ENCODE data around the gene ZNF774. TPM values are rescaled to one million over a fixed set of nuclear protein-coding genes. Genes with fewer than 3 reads are reported as not detected.
"Not testable (repeated sequence)": the region's sequence is repeated elsewhere in the genome, so short reads cannot be mapped to it uniquely, and the experiment has no call there.

Gene ZNF774
- total RNA-seq, 2 experiments from 2014 or later = 0.83 to 1.0 TPM

DNA sequence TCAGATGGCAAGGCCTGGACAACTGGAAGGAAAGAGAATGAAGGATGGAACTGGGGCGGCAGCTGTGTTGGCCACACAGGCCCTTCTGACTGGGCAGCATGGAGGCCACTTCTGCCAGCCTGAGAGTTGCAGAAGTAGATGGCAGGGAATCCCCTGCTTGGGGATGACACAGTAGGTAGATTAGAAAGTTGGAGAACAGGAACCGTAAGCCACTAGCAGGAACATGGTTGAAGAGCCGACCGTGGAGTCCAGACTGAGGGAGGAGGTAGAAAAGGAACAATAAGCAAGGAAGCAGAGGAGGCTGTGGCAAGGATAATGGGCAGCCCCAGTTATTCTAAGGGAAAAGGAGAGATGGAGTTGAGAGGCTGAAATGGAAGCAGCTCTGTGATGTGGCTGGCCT is 26.4 kb upstream of the ZNF774 start:
- no peak for DNase-seq
- H3K4me3 Mint-ChIP-seq = no peak overlapping the region
- peaks cover 2% of the 10 kb centered on the region for H3K4me1 Mint-ChIP-seq
- no peaks in the 10 kb centered on the region for H3K36me3 Mint-ChIP-seq (ENCODE audit: low read depth)
- H3K27me3 Mint-ChIP-seq = peaks cover 2% of the 10 kb centered on the region
- CTCF ChIA-PET = interaction anchor here (1.4 to 2.9 kb wide), 2 partner anchors 24 to 156 kb away, joined by 4 to 19 read pairs; no protein-coding TSS in a partner anchor
- no peak overlapping the region for H3K27ac Mint-ChIP-seq
- no peaks in the 10 kb centered on the region for H3K9me3 Mint-ChIP-seq
- POLR2A ChIA-PET = no interaction called here

DNA sequence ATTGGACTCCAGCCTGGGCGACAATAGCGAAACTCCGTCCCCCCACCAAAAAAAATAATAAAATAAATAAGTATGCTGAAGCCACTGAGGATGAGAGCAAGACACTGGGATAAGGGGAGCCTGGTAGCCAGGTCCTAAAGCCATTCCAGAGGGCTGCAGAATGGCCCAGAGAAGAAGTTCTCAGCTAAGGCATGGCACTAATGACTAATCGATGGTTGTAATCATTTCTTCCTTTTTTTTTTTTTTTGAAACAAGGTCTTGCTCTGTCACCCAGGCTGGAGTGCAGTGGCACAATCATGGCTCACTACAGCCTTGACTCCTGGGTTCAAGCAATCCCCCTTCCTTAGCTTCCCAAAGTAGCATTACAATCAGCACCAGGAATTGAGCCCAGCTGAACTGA is 25.6 kb upstream of the ZNF774 start:
- Mint-ChIP-seq H3K4me1 (peaks cover 2% of the 10 kb centered on the region), H3K9me3 (no peaks in the 10 kb centered on the region), H3K36me3 (ENCODE audit: low read depth) (no peaks in the 10 kb centered on the region), H3K4me3 (no peak overlapping the region), H3K27ac (no peak overlapping the region), H3K27me3 (peaks cover 2% of the 10 kb centered on the region)
- POLR2A ChIA-PET = no interaction called here
- CTCF ChIA-PET = interaction anchor here (0.9 to 1.4 kb wide), 2 partner anchors 25 to 293 kb away, joined by 3 to 4 read pairs; no protein-coding TSS in a partner anchor
- no peak for DNase-seq

DNA sequence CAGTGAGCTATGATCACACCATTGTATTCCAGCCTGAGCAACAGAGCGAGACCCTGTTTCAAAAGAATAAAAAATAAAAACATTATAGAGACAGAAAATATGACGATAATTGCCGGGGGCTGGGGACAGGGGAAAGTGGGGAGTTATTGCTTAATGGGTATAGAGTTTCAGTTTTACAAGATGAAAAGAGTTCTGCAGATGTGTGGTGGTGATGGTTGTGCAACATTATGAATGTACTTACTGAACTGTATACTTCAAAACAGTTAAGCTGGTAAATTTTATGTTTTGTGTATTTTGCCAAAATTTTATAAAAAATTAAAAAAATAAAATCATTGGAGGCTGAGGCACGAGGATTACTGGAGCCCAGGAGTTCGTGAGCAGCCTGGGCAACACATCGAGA is 24.8 kb upstream of the ZNF774 start:
- ChIA-PET CTCF (interaction anchor here (0.9 kb wide), 1 partner anchor 292 kb away, joined by 3 read pairs; no protein-coding TSS in a partner anchor), POLR2A (no interaction called here)
- DNase-seq = no peak
- no peaks in the 10 kb centered on the region for H3K36me3 Mint-ChIP-seq (ENCODE audit: low read depth)
- H3K27me3 Mint-ChIP-seq = peaks cover 2% of the 10 kb centered on the region
- no peak overlapping the region for H3K4me3 Mint-ChIP-seq
- peaks cover 2% of the 10 kb centered on the region for H3K4me1 Mint-ChIP-seq
- H3K9me3 Mint-ChIP-seq = no peaks in the 10 kb centered on the region
- H3K27ac Mint-ChIP-seq = no peak overlapping the region

DNA sequence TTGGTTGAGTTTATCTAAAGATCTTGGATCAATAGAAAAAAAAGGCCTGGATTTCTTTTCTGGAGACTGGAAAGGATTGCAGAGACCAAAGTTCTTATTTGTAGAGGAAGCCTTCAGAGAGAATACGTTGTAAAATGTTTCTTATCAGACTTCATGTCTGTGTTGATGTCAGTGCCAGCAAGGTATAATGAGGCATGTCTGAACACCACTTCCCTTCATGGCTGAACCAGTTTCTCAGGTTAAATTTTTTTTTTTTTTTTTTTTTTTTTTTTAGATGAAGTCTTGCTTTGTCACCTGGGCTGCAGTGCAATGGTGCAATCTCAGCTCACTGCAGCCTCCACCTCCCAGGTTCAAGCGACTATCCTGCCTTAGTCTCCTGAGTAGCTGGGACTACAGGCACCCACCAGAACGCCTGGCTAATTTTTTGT is 17.8 kb upstream of the ZNF774 start:
- H3K36me3 Mint-ChIP-seq (ENCODE audit: low read depth) = no peaks in the 10 kb centered on the region
- H3K4me3 Mint-ChIP-seq = no peak overlapping the region
- peaks cover 8% of the 10 kb centered on the region for H3K4me1 Mint-ChIP-seq
- CTCF ChIA-PET = interaction anchor here (0.6 kb wide), 1 partner anchor 114 kb away, joined by 3 read pairs; no protein-coding TSS in a partner anchor
- DNase-seq = no peak
- H3K27ac Mint-ChIP-seq = no peak overlapping the region
- POLR2A ChIA-PET = no interaction called here
- H3K27me3 Mint-ChIP-seq = no peaks in the 10 kb centered on the region
- no peaks in the 10 kb centered on the region for H3K9me3 Mint-ChIP-seq

DNA sequence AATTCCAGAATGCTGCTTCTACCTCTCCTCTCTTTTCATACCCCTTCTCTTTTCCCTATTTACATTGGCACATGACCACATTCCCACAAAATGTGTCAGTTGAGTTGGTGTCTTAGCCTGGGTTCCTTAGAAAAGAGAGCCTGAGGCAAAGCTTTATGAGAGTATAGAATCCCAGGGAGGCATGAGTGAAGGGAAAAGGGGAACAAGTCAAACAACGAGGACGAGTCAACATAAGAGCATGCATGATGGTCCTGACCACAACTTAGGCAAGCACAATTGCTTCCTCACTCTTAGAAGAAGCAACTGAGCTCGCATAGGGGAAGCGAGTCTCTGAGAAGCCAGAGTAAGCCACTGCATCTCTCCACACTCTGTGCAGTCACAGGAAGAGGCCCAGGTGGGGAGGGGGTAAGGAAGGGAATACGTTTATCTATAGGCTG is 15.4 kb upstream of the ZNF774 start:
- H3K4me1 Mint-ChIP-seq = peaks cover 8% of the 10 kb centered on the region
- peak overlapping the region; percentile 10 for H3K27ac Mint-ChIP-seq
- no peaks in the 10 kb centered on the region for H3K27me3 Mint-ChIP-seq
- H3K36me3 Mint-ChIP-seq (ENCODE audit: low read depth) = no peaks in the 10 kb centered on the region
- DNase-seq = no peak
- POLR2A ChIA-PET = interaction anchor here (1.2 kb wide), 1 partner anchor 15 kb away, joined by 4 read pairs; the partner anchor contains the start of gene ZNF774
- H3K4me3 Mint-ChIP-seq = no peak overlapping the region
- CTCF ChIA-PET = interaction anchor here (0.6 to 1.7 kb wide), 4 partner anchors 17 to 146 kb away, joined by 3 to 13 read pairs (median 4); no protein-coding TSS in a partner anchor
- no peaks in the 10 kb centered on the region for H3K9me3 Mint-ChIP-seq

DNA sequence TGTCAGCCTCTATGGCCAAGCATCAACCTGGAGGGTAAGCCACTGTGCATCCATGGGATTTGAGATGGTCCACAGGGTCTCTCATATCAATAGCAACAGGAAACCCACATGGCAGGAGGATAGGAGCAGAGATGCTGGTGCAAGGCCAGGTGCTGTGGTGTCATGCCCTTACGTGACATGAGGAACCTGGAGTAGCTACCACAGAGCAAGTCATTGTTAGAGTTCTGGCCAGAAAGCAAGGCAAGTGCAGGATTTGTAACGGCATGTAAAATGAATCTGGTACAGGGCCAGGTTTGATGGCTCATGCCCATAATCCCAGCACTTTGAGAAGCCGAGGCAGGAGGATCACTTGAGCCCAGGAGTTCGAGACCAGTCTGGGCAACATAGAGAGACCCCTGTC is 14.8 kb upstream of the ZNF774 start:
- H3K27me3 Mint-ChIP-seq = no peaks in the 10 kb centered on the region
- H3K4me1 Mint-ChIP-seq = peaks cover 9% of the 10 kb centered on the region
- CTCF ChIA-PET = interaction anchor here (0.6 to 1.7 kb wide), 5 partner anchors 18 to 289 kb away, joined by 3 to 13 read pairs (median 4); no protein-coding TSS in a partner anchor
- no peak for DNase-seq
- H3K9me3 Mint-ChIP-seq = no peaks in the 10 kb centered on the region
- H3K36me3 Mint-ChIP-seq (ENCODE audit: low read depth) = no peaks in the 10 kb centered on the region
- H3K27ac Mint-ChIP-seq = no peak overlapping the region
- no peak overlapping the region for H3K4me3 Mint-ChIP-seq
- POLR2A ChIA-PET = interaction anchor here (1.2 kb wide), 1 partner anchor 15 kb away, joined by 4 read pairs; the partner anchor contains the start of gene ZNF774

DNA sequence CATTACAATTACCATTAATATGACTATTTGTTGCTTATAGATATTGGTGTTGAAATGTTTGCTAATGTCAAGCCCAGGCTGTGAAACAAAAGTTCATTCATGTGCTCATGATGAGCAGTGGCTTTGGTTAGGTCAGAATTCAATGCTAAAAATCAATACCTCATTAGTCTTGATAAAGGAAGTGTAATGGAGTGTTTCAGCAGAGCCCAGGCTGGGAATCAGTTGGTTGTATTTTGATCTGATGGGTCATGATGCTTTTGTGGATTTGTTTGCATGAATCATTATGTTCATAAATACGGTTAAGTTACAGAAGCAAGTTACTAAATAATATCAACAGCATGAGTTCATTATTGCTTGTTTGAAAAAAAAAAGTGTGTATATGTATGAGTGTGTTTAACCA is 13.6 kb upstream of the ZNF774 start:
- Mint-ChIP-seq H3K36me3 (ENCODE audit: low read depth) (no peaks in the 10 kb centered on the region), H3K27me3 (no peaks in the 10 kb centered on the region), H3K4me3 (no peak overlapping the region), H3K4me1 (peaks cover 14% of the 10 kb centered on the region), H3K9me3 (no peaks in the 10 kb centered on the region), H3K27ac (no peak overlapping the region)
- ChIA-PET CTCF (interaction anchor here (0.6 kb wide), 1 partner anchor 112 kb away, joined by 3 read pairs; no protein-coding TSS in a partner anchor), POLR2A (no interaction called here)
- no peak for DNase-seq

DNA sequence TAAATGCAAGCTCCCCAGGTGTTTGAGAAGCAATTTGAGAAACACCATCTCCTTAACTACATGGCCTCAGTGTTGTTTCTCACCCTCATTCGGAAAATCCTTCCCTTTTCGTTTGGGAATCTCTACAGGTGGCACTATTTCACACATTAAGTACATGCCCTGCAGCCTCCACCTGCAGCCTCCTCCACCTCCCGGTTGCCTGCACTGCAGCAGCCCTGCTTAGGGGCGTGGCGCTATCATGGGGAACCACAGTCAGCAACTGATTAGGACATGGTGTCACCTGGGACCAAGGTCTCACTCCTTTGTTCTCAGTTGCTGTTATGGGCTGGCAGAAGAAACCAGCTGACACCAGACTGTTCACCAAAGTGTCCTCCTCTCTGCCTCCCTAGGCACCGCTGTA is 11.7 kb upstream of the ZNF774 start:
- no peaks in the 10 kb centered on the region for H3K27me3 Mint-ChIP-seq
- no peak overlapping the region for H3K4me3 Mint-ChIP-seq
- CTCF ChIA-PET = interaction anchor here (1.2 kb wide), 1 partner anchor 12 kb away, joined by 3 read pairs; the partner anchor contains the start of gene ZNF774
- no peak overlapping the region for H3K27ac Mint-ChIP-seq
- H3K9me3 Mint-ChIP-seq = no peaks in the 10 kb centered on the region
- H3K4me1 Mint-ChIP-seq = peaks cover 14% of the 10 kb centered on the region
- POLR2A ChIA-PET = interaction anchor here (1.1 kb wide), 1 partner anchor 111 kb away, joined by 3 read pairs; no protein-coding TSS in a partner anchor
- H3K36me3 Mint-ChIP-seq (ENCODE audit: low read depth) = no peaks in the 10 kb centered on the region
- no peak for DNase-seq

DNA sequence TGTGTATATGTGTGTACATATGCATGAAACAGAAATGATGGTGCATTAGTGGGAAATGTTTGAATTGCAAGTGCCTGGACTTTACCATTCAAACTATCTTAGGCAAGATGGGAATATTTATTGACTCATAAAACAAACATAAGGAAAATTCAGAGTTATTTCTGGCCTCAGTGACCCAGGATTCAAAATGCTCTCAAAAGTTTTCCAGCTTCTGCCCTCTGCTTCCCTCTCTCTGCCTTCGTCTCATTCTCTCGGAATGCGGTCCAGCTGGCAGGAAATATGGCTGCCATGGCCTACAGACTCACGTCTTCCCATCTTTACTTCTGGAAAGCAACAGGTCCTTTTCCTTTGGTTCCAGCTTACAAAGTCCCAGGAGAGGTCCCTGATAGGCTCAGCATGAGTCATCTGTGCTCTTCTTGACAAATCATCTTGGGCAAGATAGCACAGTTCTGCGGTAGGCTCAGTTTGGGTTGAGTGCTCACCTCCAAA is 8.7 kb upstream of the ZNF774 start:
- CTCF ChIA-PET = interaction anchor here (0.7 to 1.2 kb wide), 2 partner anchors 23 to 97 kb away, joined by 3 read pairs; no protein-coding TSS in a partner anchor
- H3K4me3 Mint-ChIP-seq = no peak overlapping the region
- no peaks in the 10 kb centered on the region for H3K36me3 Mint-ChIP-seq (ENCODE audit: low read depth)
- POLR2A ChIA-PET = interaction anchor here (1.3 kb wide), 1 partner anchor 9 kb away, joined by 3 read pairs; the partner anchor contains the start of gene ZNF774
- H3K27ac Mint-ChIP-seq = no peak overlapping the region
- H3K27me3 Mint-ChIP-seq = peaks cover 4% of the 10 kb centered on the region
- no peaks in the 10 kb centered on the region for H3K9me3 Mint-ChIP-seq
- DNase-seq = no peak
- peaks cover 6% of the 10 kb centered on the region for H3K4me1 Mint-ChIP-seq

DNA sequence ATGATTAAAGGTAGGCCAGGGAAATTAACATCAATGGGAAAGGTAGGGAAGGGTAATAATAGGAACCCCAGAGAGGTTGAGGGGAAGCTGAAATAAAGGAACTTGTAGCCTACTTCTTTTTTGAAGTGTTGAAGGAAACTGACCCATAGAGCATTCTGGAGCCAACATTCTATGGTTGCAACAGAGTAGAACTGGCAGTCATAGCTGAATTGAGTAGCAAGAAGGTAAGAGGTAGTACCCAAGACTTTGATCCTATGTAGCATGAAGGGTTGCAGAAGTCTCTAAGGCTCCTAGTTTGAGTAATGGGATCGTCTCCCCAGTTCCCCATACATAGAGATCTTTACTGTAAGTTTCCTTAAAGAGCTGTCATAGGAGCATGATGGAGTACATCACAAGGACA is 7.4 kb upstream of the ZNF774 start:
- Mint-ChIP-seq H3K9me3 (no peaks in the 10 kb centered on the region), H3K4me1 (peaks cover 6% of the 10 kb centered on the region), H3K27me3 (peaks cover 9% of the 10 kb centered on the region), H3K36me3 (ENCODE audit: low read depth) (no peaks in the 10 kb centered on the region), H3K4me3 (no peak overlapping the region), H3K27ac (no peak overlapping the region)
- CTCF ChIA-PET = interaction anchor here (1.3 kb wide), 1 partner anchor 43 kb away, joined by 4 read pairs; no protein-coding TSS in a partner anchor
- no peak for DNase-seq
- POLR2A ChIA-PET = interaction anchor here (1.1 kb wide), 1 partner anchor 44 kb away, joined by 3 read pairs; the partner anchor contains the start of gene IQGAP1

DNA sequence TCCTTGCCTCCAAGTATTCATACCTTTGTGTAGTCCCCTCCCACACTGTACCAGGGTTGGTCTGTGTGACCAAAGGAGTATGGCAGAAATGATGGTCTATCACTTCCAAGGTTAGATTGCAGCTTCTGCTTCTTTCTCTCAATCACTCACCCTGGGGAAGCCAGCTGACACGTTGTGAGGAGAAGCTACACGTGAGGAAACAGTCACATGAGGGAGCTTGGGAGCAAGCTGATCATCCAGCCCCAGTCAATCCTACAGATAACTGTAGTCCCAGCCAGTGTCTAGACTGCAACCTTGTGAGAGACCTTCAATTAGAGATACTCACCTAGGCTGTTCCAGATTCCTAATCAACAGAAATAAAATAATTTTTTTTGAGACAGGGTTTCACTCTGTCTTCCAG is 6.2 kb upstream of the ZNF774 start:
- H3K27me3 Mint-ChIP-seq = peaks cover 15% of the 10 kb centered on the region
- ChIA-PET CTCF (no interaction called here), POLR2A (no interaction called here)

DNA sequence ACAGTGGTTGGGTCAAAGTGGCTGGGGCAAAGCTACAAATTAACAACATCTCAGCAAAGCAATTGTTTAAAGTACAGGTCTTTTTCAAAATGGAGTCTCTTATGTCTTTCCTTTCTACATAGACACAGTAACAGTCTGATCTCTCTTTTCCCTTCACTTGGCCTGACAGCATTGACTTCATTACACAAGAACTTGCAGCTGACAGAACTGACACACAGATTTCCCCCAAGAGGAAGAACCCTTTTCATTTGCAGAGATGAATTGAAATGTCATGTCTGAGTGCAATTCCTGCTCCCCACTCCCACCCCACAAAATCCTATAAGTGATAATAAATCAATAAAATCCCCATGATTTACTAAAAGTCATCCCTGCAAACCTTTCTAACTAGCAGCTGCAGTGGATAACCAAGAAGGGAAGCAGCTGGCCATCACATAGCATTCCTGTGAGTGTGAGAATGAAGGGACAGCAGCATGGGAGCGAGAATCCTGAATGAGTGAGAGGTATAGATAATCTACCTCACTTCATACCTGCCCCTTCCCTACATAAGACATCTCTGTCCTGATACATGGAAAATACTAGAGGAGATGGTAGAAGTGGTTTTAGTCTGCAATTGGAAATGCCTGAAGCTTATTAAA is 4.5 kb upstream of the ZNF774 start:
- H3K4me3 Mint-ChIP-seq; H3K9me3 Mint-ChIP-seq; DNase-seq; H3K27ac Mint-ChIP-seq; H3K36me3 Mint-ChIP-seq (ENCODE audit: low read depth); POLR2A ChIA-PET: not testable (repeated sequence)
- CTCF ChIA-PET = interaction anchor here (1.0 kb wide), 1 partner anchor 27 kb away, joined by 4 read pairs; no protein-coding TSS in a partner anchor
- Mint-ChIP-seq H3K27me3 (peaks cover 15% of the 10 kb centered on the region), H3K4me1 (peaks cover 18% of the 10 kb centered on the region)

More for the DNA sequence above, 6.2 kb upstream of the ZNF774 start:
- no peak overlapping the region for H3K4me3 Mint-ChIP-seq
- H3K27ac Mint-ChIP-seq = no peak overlapping the region
- H3K4me1 Mint-ChIP-seq = peaks cover 12% of the 10 kb centered on the region
- H3K9me3 Mint-ChIP-seq = no peaks in the 10 kb centered on the region
- no peak for DNase-seq
- H3K36me3 Mint-ChIP-seq (ENCODE audit: low read depth) = no peaks in the 10 kb centered on the region

DNA sequence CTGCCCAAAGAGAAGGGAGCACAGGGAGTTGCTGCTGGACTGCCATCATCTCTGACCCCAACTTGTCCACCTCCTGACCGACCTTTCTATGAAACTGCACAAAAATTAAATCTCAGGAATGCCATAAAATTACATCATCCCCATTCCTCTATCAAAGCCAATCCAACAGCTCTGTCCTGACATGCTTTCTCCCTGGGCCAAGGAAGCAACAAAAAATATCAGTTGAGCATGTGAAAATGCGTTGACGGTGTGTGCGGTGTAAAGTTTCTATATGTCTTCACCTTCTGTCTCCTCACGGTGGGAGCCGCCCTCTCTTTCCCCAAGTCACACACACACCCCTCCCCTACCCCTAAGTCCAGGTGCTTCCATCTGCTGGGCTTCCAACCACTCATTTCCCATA is 3.6 kb upstream of the ZNF774 start:
- POLR2A ChIA-PET = no interaction called here
- Mint-ChIP-seq H3K9me3 (no peaks in the 10 kb centered on the region), H3K27me3 (peaks cover 15% of the 10 kb centered on the region), H3K27ac (no peak overlapping the region), H3K4me3 (no peak overlapping the region), H3K4me1 (peaks cover 19% of the 10 kb centered on the region), H3K36me3 (ENCODE audit: low read depth) (no peaks in the 10 kb centered on the region)
- CTCF ChIA-PET = no interaction called here
- DNase-seq = no peak
